Midbrain (tissue), 1 donor: Measurements from ENCODE around the gene MAT2A.
"Not testable (repeated sequence)": the region's sequence is repeated elsewhere in the genome, so short reads cannot be mapped to it uniquely, and the experiment has no call there.

ENCODE experiments used
- DNase-seq: peaks from one replicate; lab custom pipeline; 2025; lab: John Stamatoyannopoulos, UW

Gene MAT2A

GRCh38 chr2:85579266-85579935, 40.4 kb downstream of the MAT2A start:
- DNase-seq: no peak

GRCh38 chr2:85580206-85580605, 41.2 kb downstream of the MAT2A start:
- no peak for DNase-seq

- no peak for DNase-seq
Measured at GRCh38 chr2:85582492-85582891, 43.5 kb downstream of the MAT2A start.

DNA sequence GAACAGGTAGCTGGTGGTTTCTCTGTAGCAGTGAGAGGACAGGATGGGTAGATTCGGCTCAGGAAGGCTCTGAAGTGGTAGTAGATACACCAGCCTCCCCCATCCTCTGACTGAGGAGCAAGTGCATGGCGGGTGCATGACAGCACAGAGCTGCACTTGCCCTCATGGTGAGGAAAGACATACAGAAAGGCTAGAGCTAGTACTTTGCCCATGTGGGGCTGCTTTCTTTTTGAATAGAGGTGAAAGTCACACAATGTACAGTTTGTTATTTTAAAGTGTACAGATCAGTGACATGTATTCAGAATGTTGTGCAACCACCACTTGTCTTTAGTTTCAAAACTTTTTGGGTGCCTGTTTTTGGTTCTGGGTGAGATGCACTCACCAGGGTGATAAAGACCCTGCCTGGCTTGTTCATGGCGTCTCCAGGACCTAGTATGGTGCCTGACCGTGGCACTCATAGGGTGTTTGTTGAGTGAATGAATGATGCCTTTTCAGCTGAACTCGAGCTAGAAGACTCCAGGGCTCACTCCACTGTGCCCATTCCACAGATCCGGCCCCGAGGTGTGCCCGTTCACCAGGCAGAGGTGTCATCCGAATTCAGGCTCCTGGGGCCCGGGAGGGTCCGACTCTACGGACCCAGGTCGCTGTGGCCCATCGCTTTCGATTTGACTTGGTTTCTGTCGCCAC, 44.8 kb downstream of the MAT2A start:
- DNase-seq: no peak

DNA sequence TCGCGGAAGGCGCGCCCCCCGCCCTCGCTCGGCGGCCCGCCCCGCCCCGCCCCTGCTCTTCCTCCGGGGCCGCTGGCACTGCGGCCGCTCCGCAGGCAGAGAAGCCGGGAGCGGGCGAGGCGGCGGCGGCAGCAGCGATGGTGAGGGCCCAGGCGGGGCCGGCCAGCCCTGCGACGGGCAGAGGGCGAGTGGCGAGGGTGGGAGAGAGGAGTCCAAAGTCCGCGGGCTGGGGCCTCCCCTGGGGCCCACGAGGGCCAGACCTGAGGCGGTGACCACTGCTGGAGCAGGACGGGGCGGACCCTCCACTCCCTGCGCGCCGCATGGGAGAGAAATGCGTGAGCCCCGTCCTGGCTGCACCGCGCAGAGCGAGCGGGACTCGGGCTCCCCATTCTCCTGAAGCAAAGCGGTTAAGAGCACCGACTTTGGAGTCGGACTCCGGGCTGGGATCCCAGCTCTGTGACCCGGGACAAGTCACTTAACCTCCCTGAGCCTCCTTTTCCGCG, 45.4 kb downstream of the MAT2A start, which contains the start of gene VAMP5:
TSS of gene VAMP5 (plus strand) at position 78 of the 503 bp plus-strand sequence. CDS start at position 138, 60 bp downstream.
- DNase-seq: no peak

- DNase-seq: no peak
Measured at GRCh38 chr2:85584857-85585780, 46.2 kb downstream of the MAT2A start.

GRCh38 chr2:85585781-85586105, 46.8 kb downstream of the MAT2A start:
- DNase-seq: no peak

- DNase-seq: no peak
Measured at GRCh38 chr2:85588236-85588635, 49.3 kb downstream of the MAT2A start.

- DNase-seq: no peak
Measured at GRCh38 chr2:85588645-85589044, 49.7 kb downstream of the MAT2A start.

DNA sequence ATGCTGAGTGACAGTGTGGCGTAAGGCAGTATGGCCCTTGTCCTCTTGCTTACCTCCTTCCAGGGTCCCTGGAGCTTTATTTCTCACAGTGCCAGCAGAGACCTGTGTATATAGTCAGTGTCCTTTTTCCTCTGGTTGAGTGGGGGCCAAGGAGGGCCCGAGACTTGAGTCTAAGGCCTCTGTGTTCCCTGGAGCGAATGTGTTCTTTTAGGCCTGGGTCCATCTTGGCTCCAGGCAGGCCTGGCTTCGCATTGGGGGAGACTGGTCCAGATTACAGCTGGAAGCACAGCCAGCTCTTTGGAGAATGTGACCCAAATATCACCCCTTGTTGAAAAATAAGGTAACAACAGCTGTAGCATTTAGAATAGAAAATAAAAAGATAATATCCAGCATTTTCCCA, 50.2 kb downstream of the MAT2A start:
- no peak for DNase-seq

DNA sequence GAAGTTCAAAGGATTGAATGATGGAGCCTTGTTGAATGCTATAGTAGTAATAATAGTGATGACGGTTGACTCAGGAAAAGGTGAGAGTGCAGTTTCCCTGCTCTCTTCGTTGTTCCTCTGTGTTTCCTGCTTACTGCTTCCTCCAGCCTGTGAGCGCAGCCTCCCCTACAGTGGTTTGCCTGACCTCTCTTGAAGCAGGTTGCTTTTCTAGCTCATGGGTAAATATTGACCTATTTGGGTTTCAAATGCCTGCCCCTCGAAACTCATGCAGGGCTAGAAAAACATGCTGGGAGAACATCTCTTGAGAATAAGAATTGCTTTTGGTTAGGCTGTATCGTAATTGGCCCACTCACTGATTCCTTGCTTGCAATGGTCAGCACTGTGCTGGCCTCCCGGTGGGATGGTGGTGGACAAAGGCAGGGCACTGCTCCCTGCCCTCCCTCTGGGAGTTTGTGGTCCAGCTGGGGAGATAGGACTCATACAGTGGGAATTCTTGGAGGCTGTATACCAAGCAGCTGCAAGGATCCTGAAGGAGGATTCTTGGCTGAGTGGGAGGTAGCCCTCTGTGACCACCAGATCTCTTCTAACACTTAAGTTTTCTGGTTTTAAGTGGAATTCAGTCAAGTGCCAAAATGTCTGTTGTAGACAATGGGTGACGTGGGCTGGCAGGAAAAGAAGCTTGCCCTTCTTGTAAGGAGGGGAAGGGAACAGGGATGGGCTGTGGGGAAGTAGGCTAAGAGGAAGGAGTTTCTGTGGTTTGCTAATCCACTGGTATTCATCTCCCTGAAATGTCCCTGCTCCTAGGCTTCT, 51.2 kb downstream of the MAT2A start:
- no peak for DNase-seq

DNA sequence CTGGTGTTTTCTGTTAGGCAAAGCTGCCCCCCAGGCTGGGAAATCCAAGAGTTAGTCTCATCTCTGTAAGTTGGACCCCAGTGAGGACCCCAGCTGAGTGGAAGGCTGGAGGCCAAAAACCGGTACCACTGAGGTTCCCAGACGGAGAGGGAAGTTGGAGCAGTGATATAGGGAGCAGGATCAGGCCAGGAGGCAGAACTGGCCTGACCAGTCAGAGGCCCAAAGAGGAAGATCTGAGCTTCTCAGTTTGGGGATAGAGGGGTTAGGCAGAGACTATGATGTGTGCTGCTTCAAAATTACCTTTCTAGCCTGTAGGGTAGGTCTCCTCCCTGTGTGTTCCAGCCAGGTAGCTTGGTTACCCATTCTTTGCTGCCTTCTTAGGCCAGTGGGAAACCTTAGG, 52.0 kb downstream of the MAT2A start:
- no peak for DNase-seq

DNA sequence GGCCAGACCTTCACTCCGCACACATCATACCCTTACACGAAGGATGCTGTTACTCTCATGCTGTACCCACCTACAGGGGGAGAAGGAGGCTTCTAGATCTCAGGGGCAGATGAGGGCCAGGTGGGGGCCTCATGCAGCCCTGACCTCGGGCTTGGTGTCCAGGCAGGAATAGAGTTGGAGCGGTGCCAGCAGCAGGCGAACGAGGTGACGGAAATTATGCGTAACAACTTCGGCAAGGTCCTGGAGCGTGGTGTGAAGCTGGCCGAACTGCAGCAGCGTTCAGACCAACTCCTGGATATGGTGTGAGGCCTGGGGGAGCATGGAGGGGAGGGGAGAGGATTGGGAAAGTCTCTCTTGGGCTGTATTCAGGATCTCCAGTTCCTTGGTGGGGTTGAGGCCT, 52.6 kb downstream of the MAT2A start:
- DNase-seq: no peak

GRCh38 chr2:85592299-85592698, 53.3 kb downstream of the MAT2A start:
- not testable (repeated sequence) for DNase-seq

DNA sequence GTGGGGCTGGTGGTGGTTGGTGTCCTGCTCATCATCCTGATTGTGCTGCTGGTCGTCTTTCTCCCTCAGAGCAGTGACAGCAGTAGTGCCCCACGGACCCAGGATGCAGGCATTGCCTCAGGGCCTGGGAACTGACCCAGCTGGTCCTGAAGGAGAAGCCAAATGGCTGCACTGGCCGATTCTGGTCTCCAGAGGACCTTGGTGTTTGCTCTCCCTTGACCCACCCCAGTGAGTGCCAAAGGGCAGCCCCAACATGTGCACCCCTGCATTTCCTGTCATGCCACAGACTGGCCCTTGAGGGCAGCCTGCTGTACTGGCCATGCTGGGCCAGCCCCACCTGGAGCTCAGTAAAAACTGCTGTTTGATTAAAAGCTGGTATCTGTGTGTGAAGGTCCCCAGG, 54.1 kb downstream of the MAT2A start:
- no peak for DNase-seq
